ENCODE data around the gene PSMC3IP.

DNA sequence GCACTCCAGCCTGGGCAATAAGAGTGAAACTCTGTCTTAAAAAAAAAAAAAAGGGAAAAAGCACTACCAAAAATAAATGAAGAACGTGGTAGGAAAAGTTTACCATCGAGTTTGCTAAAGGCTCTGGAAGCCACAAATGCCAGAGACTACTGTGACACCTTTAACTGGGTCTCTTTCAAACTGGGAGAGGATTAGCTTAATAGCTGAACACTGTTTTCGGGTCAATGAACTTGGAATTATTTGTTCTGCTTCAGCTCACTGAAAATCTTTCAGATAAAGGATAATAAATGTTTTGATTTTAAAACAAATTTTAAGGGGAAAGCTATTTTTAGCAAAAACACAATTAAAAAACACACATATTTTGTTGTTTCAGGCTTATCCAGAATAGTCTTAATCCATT lies 30.2 kb upstream of the PSMC3IP start:
- TF ChIP-seq NFYB (CRISPR knock-in tag; conservative IDR thresholded peaks at IDR 0.05; ENCODE audit: low read depth) (no peak), ESRRA (CRISPR knock-in tag; IDR thresholded peaks at IDR 0.05; ENCODE audit: borderline replicate concordance) (no peak)

All from WTC11 (cell line).